ENCODE data around the gene SLC7A5. TPM values are rescaled to one million over a fixed set of nuclear protein-coding genes. Genes with fewer than 3 reads are reported as not detected.
"Not testable (repeated sequence)": the region's sequence is repeated elsewhere in the genome, so short reads cannot be mapped to it uniquely, and the experiment has no call there.

The SLC7A5 gene
- 16.9 and 57.2 TPM in 2 replicates for total RNA-seq

- DNase-seq (ENCODE audit: extremely low read depth, low read depth, low spot score), result not testable (repeated sequence)
Measured at GRCh38 chr16:87869061-87869878, at the start of gene SLC7A5. TSS of gene SLC7A5 (minus strand) at chr16:87869507. CDS start at chr16:87869422, 85 bp downstream.

DNA sequence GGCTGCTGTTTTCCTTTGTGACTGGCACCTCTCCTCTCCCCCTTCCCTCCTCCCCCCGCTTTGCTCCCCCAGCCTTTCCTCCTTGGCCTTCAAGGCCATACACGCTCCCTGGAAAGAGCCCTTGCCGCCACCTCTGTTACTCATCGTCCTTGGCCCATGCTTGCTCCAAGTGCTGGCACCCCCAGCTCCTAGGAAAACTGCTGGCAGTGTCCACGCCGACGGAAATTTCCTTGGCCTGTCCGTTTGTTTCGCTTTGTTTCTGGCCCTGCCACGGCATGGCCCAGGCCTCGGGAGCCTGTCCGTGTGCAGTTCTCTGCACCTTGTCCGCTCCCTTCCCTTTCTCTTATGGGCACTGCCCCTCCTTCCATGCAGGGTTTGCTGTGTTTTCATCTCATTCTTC lies 49.0 kb upstream of the SLC7A5 start:
- no peak for DNase-seq (ENCODE audit: extremely low read depth, low read depth, low spot score)

GRCh38 chr16:87917503-87917902 lies 48.2 kb upstream of the SLC7A5 start:
- no peak for DNase-seq (ENCODE audit: extremely low read depth, low read depth, low spot score)

DNA sequence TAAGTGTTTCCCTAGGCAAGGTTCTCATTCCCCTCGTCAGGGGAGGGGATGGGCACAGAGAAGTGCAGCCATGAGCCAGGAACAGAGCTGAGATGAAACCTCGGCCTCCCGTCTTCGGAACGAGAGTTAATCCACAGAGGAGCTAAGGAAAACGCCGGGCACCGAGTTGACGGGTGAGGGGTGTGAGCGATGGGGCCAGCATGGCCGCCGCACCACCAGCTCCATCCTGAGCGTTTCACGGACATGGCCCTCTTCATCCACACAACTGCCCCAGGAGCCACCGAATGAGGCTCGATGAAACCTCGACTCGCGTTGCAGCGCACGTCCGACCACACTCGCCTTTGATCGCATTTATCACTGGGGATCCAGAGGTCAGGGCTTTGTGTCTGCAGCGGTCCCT lies 45.5 kb upstream of the SLC7A5 start:
- no peak for DNase-seq (ENCODE audit: extremely low read depth, low read depth, low spot score)

DNA sequence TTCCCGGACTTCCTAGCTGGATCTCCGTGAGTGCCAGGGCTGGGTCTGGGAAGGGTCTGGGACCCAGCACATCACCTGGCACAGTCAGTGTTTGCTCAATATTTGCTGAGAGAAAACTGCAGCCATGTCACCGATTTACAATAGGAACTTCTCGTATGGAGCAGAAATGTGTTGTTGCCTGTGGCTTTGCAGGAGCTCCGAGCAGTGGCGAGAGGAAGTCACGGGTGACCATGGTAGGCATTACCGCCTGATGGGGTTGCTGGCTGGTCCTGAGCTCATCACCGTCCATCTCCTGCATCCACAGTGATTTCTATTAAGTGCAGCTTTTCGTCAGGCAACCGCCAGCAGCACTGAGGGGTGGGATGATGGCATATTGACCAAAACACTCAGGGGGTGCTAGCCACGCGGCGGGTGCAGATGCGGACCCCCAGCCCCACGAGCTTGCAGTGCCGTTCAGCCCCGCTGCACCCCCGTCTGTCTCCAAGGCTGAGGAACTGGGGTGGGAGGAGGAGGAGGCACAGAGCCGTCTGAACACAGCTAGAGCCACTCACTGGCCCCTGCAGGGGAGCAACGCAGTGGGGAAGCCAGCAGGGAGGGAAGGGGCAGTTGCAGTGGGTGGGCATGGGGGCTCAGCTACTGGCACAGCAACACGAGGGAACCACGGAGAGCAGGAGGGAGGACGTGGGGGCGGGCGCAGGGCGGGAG lies 44.9 kb upstream of the SLC7A5 start:
- DNase-seq (ENCODE audit: extremely low read depth, low read depth, low spot score), result not testable (repeated sequence)

- DNase-seq (ENCODE audit: extremely low read depth, low read depth, low spot score), result not testable (repeated sequence)
Measured at GRCh38 chr16:87912691-87913090, 43.4 kb upstream of the SLC7A5 start.

DNA sequence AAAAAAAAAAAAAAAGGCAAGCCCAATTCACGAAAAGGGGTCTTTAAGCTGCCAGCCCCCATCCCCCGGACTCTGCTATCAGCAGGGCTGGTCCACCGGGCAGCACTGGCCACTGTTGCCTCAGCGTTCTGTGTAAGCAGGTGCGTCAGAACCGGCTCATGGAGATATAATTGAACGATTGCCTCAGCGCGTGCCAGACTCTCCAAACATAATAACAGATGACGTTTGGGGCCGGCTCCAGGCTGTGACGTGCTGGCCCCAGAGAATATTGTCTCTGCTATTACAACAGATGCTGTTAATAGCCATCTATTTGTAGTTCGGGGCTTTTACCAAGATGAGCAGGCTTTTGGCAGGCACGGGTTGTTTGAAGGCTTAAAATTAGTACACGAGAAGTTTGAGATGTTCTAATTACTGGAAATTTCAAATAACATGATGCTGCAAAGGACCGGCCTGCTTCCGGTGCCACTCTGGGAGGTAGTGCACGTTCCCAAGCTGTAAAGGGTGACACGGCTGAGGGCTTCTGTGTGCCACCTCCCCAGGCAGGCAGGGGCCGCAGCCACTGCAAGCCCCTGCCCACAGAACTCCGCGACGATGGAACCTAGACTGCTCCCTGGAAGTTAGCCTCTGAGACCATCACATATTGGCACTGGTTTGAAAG lies 41.9 kb upstream of the SLC7A5 start:
- DNase-seq (ENCODE audit: extremely low read depth, low read depth, low spot score), result not testable (repeated sequence)

GRCh38 chr16:87909203-87909935 lies 40.1 kb upstream of the SLC7A5 start:
- DNase-seq (ENCODE audit: extremely low read depth, low read depth, low spot score), result not testable (repeated sequence)

DNA sequence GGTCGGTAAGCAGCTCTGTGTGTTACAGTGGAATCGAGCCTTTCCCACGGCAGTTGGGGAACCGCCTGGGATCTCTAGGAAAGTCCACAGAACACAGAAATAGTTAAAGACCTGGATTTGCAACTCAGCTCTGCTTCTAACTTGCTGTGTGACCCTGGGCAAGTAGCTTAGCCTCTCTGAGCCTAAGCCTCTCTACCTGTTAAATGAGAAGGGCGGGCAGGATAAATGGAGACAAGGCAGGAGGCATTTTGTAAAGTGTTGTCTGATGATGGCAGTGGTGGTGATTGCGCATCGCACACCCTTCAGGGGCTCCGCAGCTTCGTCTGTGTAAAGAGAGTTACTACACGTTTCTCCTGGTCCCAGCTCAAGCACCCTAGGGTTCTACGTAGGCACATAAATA lies 38.8 kb upstream of the SLC7A5 start:
- DNase-seq (ENCODE audit: extremely low read depth, low read depth, low spot score), result not testable (repeated sequence)

DNA sequence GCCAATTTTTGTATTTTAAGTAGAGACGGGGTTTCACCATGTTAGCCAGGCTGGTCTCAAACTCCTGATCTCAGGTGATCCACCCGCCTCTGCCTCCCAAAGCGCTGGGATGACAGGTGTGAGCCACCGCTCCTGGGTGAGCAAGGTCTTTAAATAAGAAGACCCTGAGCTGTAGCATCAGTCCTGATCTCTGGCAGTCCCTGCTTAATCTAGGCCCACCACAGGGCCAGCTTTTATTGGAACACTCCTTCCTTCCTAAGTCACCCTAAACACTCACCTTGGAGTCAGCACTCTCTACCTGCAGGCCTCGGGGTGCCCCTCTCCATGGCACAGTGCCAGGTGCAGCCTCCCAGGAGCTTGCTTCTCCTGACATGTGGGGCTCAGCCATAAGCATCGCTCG lies 36.2 kb upstream of the SLC7A5 start:
- DNase-seq (ENCODE audit: extremely low read depth, low read depth, low spot score), result not testable (repeated sequence)

DNA sequence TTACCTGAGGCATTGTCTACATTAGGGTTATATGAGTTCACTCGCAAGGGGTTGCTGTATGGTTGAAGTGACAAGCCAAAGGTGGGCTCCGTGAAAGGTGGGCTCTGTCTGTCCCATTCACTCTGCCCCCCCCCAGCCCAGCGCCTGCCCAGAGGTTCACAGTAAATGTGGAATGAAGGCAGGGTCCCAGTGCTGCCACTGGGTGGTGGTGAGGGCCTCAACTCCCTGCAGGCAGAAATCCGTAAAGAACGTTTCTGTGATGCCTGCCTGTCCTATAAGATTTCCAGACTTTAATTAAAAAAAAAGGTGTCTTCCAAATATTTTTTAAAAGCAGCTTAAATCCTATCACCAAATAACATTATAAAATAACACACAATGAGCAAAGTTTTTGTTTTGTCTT lies 35.7 kb upstream of the SLC7A5 start:
- DNase-seq (ENCODE audit: extremely low read depth, low read depth, low spot score), result not testable (repeated sequence)

DNA sequence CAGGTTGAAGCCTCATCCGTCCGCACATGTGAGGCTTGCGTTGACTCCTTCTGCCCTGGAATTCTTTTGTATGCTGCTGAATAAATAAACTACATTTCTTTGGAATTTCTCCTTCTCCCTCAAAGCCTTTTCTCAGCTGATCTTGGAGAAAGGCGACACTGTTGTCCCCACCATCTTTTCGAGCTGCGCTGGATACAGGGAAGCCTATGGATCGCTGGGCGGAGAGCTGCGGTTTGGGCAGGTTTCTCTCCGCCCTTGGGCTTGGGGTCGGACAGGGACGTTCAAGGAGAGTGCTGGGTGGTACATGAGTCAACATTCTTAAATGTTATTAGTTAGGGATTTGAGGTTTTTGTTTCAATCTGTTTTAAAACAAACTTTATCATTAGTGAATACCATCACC lies 31.2 kb upstream of the SLC7A5 start:
- DNase-seq (ENCODE audit: extremely low read depth, low read depth, low spot score), result not testable (repeated sequence)

DNA sequence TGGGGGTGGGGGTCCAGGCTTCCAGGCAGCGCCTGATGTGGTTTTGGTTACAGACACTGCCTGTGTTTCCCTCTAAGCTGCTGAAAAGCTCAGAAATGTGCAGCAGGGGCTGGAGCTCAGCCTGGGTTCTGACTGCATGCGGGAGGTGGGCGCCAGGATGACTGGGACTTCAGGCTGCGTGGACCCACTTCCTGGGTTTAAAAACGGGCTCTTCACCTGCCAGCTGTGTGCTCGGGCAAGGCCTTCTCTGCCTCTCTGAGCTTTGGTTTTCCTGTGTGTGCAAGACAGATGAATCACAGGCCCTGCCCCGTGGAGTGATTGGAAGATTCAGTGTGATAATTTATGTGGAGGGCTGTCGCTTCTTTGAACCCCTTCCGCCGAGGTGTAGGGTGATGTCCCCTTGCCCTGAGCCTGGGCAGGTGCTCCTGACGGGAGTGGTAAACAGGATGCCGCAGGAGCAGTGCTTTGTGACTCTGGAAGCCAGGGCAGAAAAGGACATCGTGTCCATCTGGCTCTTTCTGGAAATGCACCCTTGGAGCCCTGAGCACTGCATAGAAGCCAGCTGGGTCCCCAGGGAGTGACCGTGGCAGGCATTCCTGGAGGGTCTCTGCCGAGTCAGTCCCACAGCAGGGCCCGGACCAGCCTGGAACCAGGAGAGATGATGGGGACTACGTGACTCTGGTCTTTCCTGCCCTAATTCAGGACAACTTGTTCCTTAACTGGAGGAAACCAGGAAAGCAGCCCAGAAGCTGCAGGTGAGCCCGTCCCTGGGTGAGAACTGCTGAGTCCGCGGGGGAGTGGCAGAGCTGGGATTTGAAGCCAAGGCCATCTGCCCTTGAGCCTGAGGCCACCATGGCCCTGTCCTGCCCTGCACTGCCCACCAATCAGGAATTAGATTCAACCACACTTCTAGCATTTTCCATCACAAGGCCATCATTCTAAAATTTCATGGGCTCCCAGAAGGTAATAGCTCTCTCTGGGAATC lies 28.5 kb upstream of the SLC7A5 start:
- no peak for DNase-seq (ENCODE audit: extremely low read depth, low read depth, low spot score)

DNA sequence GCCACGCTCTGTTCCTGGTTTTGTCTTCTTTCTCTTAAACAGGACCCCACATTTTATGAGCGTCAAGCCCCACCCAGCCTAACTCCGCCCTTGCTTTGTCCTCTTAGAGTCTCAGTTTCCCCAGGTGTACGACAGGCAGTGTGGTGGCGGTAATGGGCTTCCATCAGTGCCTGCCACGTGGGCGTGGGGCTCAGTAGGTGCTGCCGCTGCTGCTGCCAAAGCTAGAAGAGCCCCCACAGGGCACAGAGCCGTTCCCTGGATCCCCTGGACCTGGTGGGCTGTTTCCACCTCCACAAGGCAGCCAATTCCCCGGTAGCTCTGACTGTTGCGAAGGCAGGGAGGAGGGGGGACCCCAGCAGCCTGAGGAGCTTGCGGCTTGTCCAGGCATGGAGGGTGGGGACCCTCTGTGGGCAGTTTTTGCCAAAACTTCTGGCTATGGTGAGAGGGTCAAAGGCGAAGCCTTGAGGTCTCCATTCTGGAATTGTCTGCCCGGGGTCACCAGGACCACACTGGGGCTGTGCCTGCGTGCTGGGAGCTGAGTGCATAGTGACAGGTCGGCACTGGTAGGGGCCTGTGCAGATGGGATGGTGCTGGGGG lies 27.7 kb upstream of the SLC7A5 start:
- DNase-seq (ENCODE audit: extremely low read depth, low read depth, low spot score), result not testable (repeated sequence)

DNA sequence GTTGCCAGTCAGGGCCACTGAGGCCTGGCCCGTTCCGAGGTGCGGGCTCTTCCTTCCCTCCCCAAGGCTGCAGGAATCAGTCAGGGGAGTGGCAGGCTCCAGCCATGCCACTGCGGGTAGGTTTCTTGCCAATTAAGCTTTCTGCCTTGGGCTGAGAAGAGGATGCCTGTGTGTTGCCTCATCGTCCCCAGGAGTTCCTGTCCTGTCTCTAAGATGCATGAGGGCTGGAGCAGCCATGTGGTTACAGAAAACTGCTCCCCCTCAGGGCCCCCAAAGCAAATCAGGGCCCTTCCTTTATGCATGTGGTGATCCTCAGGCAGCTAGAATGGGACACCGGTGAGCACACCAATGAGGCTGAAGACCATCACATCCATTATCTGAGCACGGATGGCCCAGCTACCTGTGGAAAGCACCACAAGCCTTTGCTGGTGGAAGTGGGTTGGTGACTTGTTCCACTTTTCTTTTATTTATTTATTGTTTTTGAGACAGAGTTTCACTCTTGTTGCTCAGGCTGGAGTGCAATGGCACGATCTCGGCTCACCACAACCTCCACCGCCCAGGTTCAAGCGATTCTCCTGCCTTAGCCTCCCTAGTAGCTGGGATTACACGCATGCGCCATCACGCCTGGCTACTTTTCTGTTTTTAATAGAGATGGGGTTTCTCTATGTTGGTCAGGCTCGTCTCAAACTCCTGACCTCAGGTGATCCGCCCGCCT lies 27.0 kb upstream of the SLC7A5 start:
- not testable (repeated sequence) for DNase-seq (ENCODE audit: extremely low read depth, low read depth, low spot score)

- DNase-seq (ENCODE audit: extremely low read depth, low read depth, low spot score), result no peak
Measured at GRCh38 chr16:87895641-87896141, 26.4 kb upstream of the SLC7A5 start.

GRCh38 chr16:87894005-87894404 lies 24.7 kb upstream of the SLC7A5 start:
- not testable (repeated sequence) for DNase-seq (ENCODE audit: extremely low read depth, low read depth, low spot score)

DNA sequence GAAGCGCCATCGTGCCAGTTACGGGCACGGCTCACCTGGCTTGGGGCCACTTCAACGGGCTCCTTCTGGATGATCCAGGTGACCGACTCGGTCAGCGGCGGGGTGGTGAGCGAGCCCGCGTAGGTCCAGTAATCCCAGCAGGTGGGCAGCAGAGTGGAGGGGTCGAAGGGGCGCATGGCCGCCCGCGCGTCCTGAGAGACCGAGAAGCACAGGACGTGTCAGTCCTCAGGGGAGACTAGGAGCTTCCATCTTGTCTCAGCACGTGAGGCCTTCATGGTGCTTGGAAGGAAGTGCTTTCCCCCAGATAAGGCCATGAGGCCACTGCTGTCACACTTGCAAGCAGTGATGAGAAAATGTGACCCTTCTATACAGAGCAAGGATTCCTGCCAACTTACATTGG lies 22.5 kb upstream of the SLC7A5 start:
- no peak for DNase-seq (ENCODE audit: extremely low read depth, low read depth, low spot score)

Data from glomerular endothelial cell (primary cell).